Upper lobe of right lung (tissue), 1 donor: ENCODE data around the gene AKNA. TPM values are rescaled to one million over a fixed set of nuclear protein-coding genes. Genes with fewer than 3 reads are reported as not detected.
A peak's percentile ranks its signal among the peaks of the same experiment; 100 is the strongest.
"Not testable (repeated sequence)": the region's sequence is repeated elsewhere in the genome, so short reads cannot be mapped to it uniquely, and the experiment has no call there.

Source experiments
- ATAC-seq: fragments of 200-7000 bp; cut with Tn5 transposase; one replicate; pipeline ENCODE4 v1.9.1; 2020; ENCODE audit warnings: mild to moderate bottlenecking, moderate library complexity
- DNase-seq: peaks from one replicate; pipeline ENCODE4 v3.0.0-alpha.2; 2020
- H3K27ac ChIP-seq: fragments of 200-600 bp; one replicate; pipeline ENCODE4 v1.8.0; 2022
- H3K27me3 ChIP-seq: fragments of 200-600 bp; one replicate; pipeline ENCODE4 v1.8.0; 2022; ENCODE audit warnings: mild to moderate bottlenecking
- H3K36me3 ChIP-seq: fragments of 200-600 bp; one replicate; pipeline ENCODE4 v1.8.0; 2022
- H3K4me1 ChIP-seq: fragments of 200-600 bp; one replicate; pipeline ENCODE4 v1.8.0; 2022
- H3K4me3 ChIP-seq: fragments of 200-600 bp; one replicate; pipeline ENCODE4 v1.8.0; 2022; ENCODE audit warnings: mild to moderate bottlenecking
- H3K9me3 ChIP-seq: fragments of 200-600 bp; one replicate; pipeline ENCODE4 v1.8.0; 2022
- CTCF ChIP-seq: fragments of 200-600 bp; IDR thresholded peaks from one replicate; pipeline ENCODE4 v1.8.0; 2022; ENCODE audit warnings: antibody characterized with exemption
- intact Hi-C: fragments of 100-400 bp; cut with DNase I; formaldehyde crosslinking; loops from one replicate; pipeline ENCODE4 v1.11.0; 2022
- total RNA-seq: library from RNA; stranded (reverse); fragmentation: NEBNext Ultra II Directional; extraction: Animal tissue kit (Norgen Biotek cat#: 25700); gene quantifications from one replicate; pipeline ENCODE4 v1.2.1, GENCODE V29; 2021
- donor health status: DM: no; HTN: yes; CAD: no; lungs with severe emphysema.

AKNA gene
- total RNA-seq, 1 donor from 2014 or later = 54.7 TPM

GRCh38 chr9:114330636-114331035 is 57.1 kb downstream of the AKNA start:
- no peaks in the 10 kb centered on the region for H3K27me3 ChIP-seq
- no peak for DNase-seq
- H3K4me1 ChIP-seq = no peaks in the 10 kb centered on the region
- no peak for ATAC-seq
- H3K4me3 ChIP-seq = no peak overlapping the region
- intact Hi-C loops = no loop called here
- H3K27ac ChIP-seq = no peak overlapping the region
- no peak for TF ChIP-seq CTCF
- H3K9me3 ChIP-seq = no peaks in the 10 kb centered on the region
- peaks cover 8% of the 10 kb centered on the region for H3K36me3 ChIP-seq

GRCh38 chr9:114329625-114330022 is 58.2 kb downstream of the AKNA start, which contains the start of gene ORM2:
Gene ORM2, plus strand, starts transcription at chr9:114329869. Its CDS starts 36 bp downstream, at chr9:114329905.
- H3K36me3 ChIP-seq, H3K4me1 ChIP-seq, DNase-seq, H3K4me3 ChIP-seq, H3K27ac ChIP-seq, H3K27me3 ChIP-seq, intact Hi-C loops, H3K9me3 ChIP-seq: not testable (repeated sequence)
- peak; percentile 80 for ATAC-seq

GRCh38 chr9:114328937-114329624 is 58.7 kb downstream of the AKNA start:
- H3K36me3 ChIP-seq, intact Hi-C loops, H3K4me1 ChIP-seq, ATAC-seq, H3K9me3 ChIP-seq, H3K4me3 ChIP-seq, H3K27ac ChIP-seq, DNase-seq, H3K27me3 ChIP-seq: not testable (repeated sequence)

GRCh38 chr9:114328357-114328820 is 59.4 kb downstream of the AKNA start:
- H3K4me3 ChIP-seq, H3K27me3 ChIP-seq, H3K27ac ChIP-seq, DNase-seq, H3K9me3 ChIP-seq, intact Hi-C loops, H3K36me3 ChIP-seq, ATAC-seq, H3K4me1 ChIP-seq: not testable (repeated sequence)

GRCh38 chr9:114327749-114328148 is 60.0 kb downstream of the AKNA start:
- no peaks in the 10 kb centered on the region for H3K4me1 ChIP-seq
- H3K27me3 ChIP-seq = no peaks in the 10 kb centered on the region
- ATAC-seq = no peak
- no peak overlapping the region for H3K4me3 ChIP-seq
- H3K36me3 ChIP-seq = no peaks in the 10 kb centered on the region
- H3K27ac ChIP-seq = no peak overlapping the region
- TF ChIP-seq CTCF = no peak
- H3K9me3 ChIP-seq = no peaks in the 10 kb centered on the region
- DNase-seq = no peak
- intact Hi-C loops = no loop called here

GRCh38 chr9:114325684-114326254 is 62.0 kb downstream of the AKNA start:
- DNase-seq, H3K27ac ChIP-seq, H3K9me3 ChIP-seq, ATAC-seq, H3K27me3 ChIP-seq, H3K4me1 ChIP-seq, intact Hi-C loops, H3K36me3 ChIP-seq, H3K4me3 ChIP-seq: not testable (repeated sequence)

GRCh38 chr9:114324965-114325364 is 62.8 kb downstream of the AKNA start:
- H3K27me3 ChIP-seq, intact Hi-C loops, ATAC-seq: not testable (repeated sequence)

GRCh38 chr9:114324492-114324891 is 63.3 kb downstream of the AKNA start:
- TF ChIP-seq CTCF = no peak
- H3K9me3 ChIP-seq = no peaks in the 10 kb centered on the region
- H3K27ac ChIP-seq = no peak overlapping the region
- H3K27me3 ChIP-seq = no peaks in the 10 kb centered on the region
- ATAC-seq = no peak
- intact Hi-C loops = no loop called here
- no peak overlapping the region for H3K4me3 ChIP-seq
- no peaks in the 10 kb centered on the region for H3K36me3 ChIP-seq
- no peaks in the 10 kb centered on the region for H3K4me1 ChIP-seq
- DNase-seq = no peak

More at GRCh38 chr9:114324965-114325364, 62.8 kb downstream of the AKNA start:
- H3K27ac ChIP-seq, H3K4me3 ChIP-seq, H3K4me1 ChIP-seq, DNase-seq, H3K36me3 ChIP-seq, H3K9me3 ChIP-seq: not testable (repeated sequence)

- DNase-seq, ATAC-seq, H3K27ac ChIP-seq, H3K9me3 ChIP-seq, H3K27me3 ChIP-seq, intact Hi-C loops, H3K36me3 ChIP-seq, H3K4me1 ChIP-seq, H3K4me3 ChIP-seq: not testable (repeated sequence)
Observed at GRCh38 chr9:114323849-114324248, 63.9 kb downstream of the AKNA start.

- H3K27me3 ChIP-seq, intact Hi-C loops, DNase-seq, H3K36me3 ChIP-seq, H3K27ac ChIP-seq, H3K4me3 ChIP-seq, H3K9me3 ChIP-seq, H3K4me1 ChIP-seq: not testable (repeated sequence)
- ATAC-seq = peak; percentile 86
Observed at GRCh38 chr9:114322831-114323531, 64.8 kb downstream of the AKNA start, which contains the start of gene ORM1. Gene ORM1, plus strand, starts transcription at chr9:114323098. Its CDS starts 36 bp downstream, at chr9:114323134.
